ENCODE measurements around the gene DCST2. TPM values are rescaled to one million over a fixed set of nuclear protein-coding genes. Genes with fewer than 3 reads are reported as not detected.

Gene DCST2
- total RNA-seq, 1 donor from 2014 or later, result under 0.01 TPM

- peak; percentile 72 for TF ChIP-seq CTCF (IDR thresholded peaks at IDR 0.05; ENCODE audit: insufficient read depth, low read length, severe bottlenecking)
- peaks cover 38% of the 10 kb centered on the region for H3K36me3 ChIP-seq (ENCODE audit: control insufficient read depth, insufficient read depth, low read length)
- DNase-seq (ENCODE audit: low read depth), result peak; percentile 42
- H3K4me3 ChIP-seq (ENCODE audit: low read depth, low read length), result peak overlapping the region; percentile 88
- H3K27me3 ChIP-seq (ENCODE audit: control insufficient read depth, insufficient read depth, low read length), result no peaks in the 10 kb centered on the region
- FAIRE-seq, result no peak
Measured at GRCh38 chr1:155052439-155053395, 19.1 kb upstream of the DCST2 start.

GRCh38 chr1:155051777-155052398, 18.3 kb upstream of the DCST2 start:
- H3K4me3 ChIP-seq (ENCODE audit: low read depth, low read length), result peak overlapping the region; percentile 88
- no peaks in the 10 kb centered on the region for H3K27me3 ChIP-seq (ENCODE audit: control insufficient read depth, insufficient read depth, low read length)
- H3K36me3 ChIP-seq (ENCODE audit: control insufficient read depth, insufficient read depth, low read length), result peaks cover 30% of the 10 kb centered on the region
- DNase-seq (ENCODE audit: low read depth), result peak; percentile 48
- no peak for TF ChIP-seq CTCF (IDR thresholded peaks at IDR 0.05; ENCODE audit: insufficient read depth, low read length, severe bottlenecking)
- no peak for FAIRE-seq

- TF ChIP-seq CTCF (IDR thresholded peaks at IDR 0.05; ENCODE audit: insufficient read depth, low read length, severe bottlenecking), result peak; percentile 6
- Histone ChIP-seq H3K4me3 (ENCODE audit: low read depth, low read length) (peak overlapping the region; percentile 88), H3K36me3 (ENCODE audit: control insufficient read depth, insufficient read depth, low read length) (peaks cover 25% of the 10 kb centered on the region), H3K27me3 (ENCODE audit: control insufficient read depth, insufficient read depth, low read length) (no peaks in the 10 kb centered on the region)
- DNase-seq (ENCODE audit: low read depth) (no peak), FAIRE-seq (no peak)
Measured at GRCh38 chr1:155051342-155051776, 17.8 kb upstream of the DCST2 start.

GRCh38 chr1:155050560-155051341, 17.2 kb upstream of the DCST2 start, which contains the start of gene ADAM15:
Gene ADAM15 (plus strand): TSS chr1:155051316. CDS start chr1:155051387, 71 bp downstream.
- peaks cover 20% of the 10 kb centered on the region for H3K36me3 ChIP-seq (ENCODE audit: control insufficient read depth, insufficient read depth, low read length)
- peak within 1 kb of the TSS; percentile 88 for H3K4me3 ChIP-seq (ENCODE audit: low read depth, low read length)
- TF ChIP-seq CTCF (IDR thresholded peaks at IDR 0.05; ENCODE audit: insufficient read depth, low read length, severe bottlenecking), result peak; percentile 96
- peak; percentile 53 for DNase-seq (ENCODE audit: low read depth)
- FAIRE-seq, result no peak
- no peaks in the 10 kb centered on the region for H3K27me3 ChIP-seq (ENCODE audit: control insufficient read depth, insufficient read depth, low read length)

GRCh38 chr1:155049651-155050559, 16.3 kb upstream of the DCST2 start:
- FAIRE-seq (no peak), DNase-seq (ENCODE audit: low read depth) (peak; percentile 37)
- H3K27me3 ChIP-seq (ENCODE audit: control insufficient read depth, insufficient read depth, low read length), result no peaks in the 10 kb centered on the region
- no peak for TF ChIP-seq CTCF (IDR thresholded peaks at IDR 0.05; ENCODE audit: insufficient read depth, low read length, severe bottlenecking)
- H3K4me3 ChIP-seq (ENCODE audit: low read depth, low read length), result peak overlapping the region; percentile 88
- H3K36me3 ChIP-seq (ENCODE audit: control insufficient read depth, insufficient read depth, low read length), result peaks cover 15% of the 10 kb centered on the region

Measured in bronchial epithelial cell (primary cell).